GM19351 (cell line): ENCODE measurements around the gene LRRC15.
A peak's percentile ranks its signal among the peaks of the same experiment; 100 is the strongest.

Experiments used
- ATAC-seq: cut with Tn5 transposase; IDR thresholded peaks from one replicate; pipeline ENCODE4 v1.9.1; 2021; ENCODE audit warnings: mild to moderate bottlenecking, moderate library complexity; ENCODE audit not compliant: unreplicated experiment

The LRRC15 gene

GRCh38 chr3:194369522-194370279 lies at the start of gene LRRC15:
LRRC15 (minus strand) TSS chr3:194369743; CDS start chr3:194361043, 8,700 bp downstream.
- no peak for ATAC-seq

GRCh38 chr3:194418671-194419070 lies 49.1 kb upstream of the LRRC15 start:
- ATAC-seq, result no peak

- no peak for ATAC-seq
Measured at GRCh38 chr3:194407423-194407822, 37.9 kb upstream of the LRRC15 start.

GRCh38 chr3:194405766-194406165 lies 36.2 kb upstream of the LRRC15 start:
- ATAC-seq, result no peak

GRCh38 chr3:194404365-194405140 lies 35.0 kb upstream of the LRRC15 start:
- ATAC-seq, result no peak

- ATAC-seq, result no peak
Measured at GRCh38 chr3:194401868-194402329, 32.4 kb upstream of the LRRC15 start.

GRCh38 chr3:194401346-194401745 lies 31.8 kb upstream of the LRRC15 start:
- ATAC-seq, result no peak

GRCh38 chr3:194399874-194400411 lies 30.4 kb upstream of the LRRC15 start:
- no peak for ATAC-seq

GRCh38 chr3:194399166-194399565 lies 29.6 kb upstream of the LRRC15 start, which contains the start of gene GP5:
GP5 (minus strand) TSS chr3:194399266; CDS start chr3:194398282, 984 bp downstream.
- no peak for ATAC-seq

GRCh38 chr3:194397757-194398312 lies 28.3 kb upstream of the LRRC15 start:
- ATAC-seq, result no peak

GRCh38 chr3:194396859-194397756 lies 27.6 kb upstream of the LRRC15 start:
- ATAC-seq, result peak; percentile 38

- ATAC-seq, result no peak
Measured at GRCh38 chr3:194396539-194396858, 27.0 kb upstream of the LRRC15 start.

GRCh38 chr3:194395778-194396538 lies 26.4 kb upstream of the LRRC15 start:
- no peak for ATAC-seq

- no peak for ATAC-seq
Measured at GRCh38 chr3:194395212-194395611, 25.7 kb upstream of the LRRC15 start.

GRCh38 chr3:194392576-194392975 lies 23.0 kb upstream of the LRRC15 start:
- ATAC-seq, result no peak

GRCh38 chr3:194390835-194391234 lies 21.3 kb upstream of the LRRC15 start:
- no peak for ATAC-seq

- ATAC-seq, result no peak
Measured at GRCh38 chr3:194389269-194389668, 19.7 kb upstream of the LRRC15 start.

- no peak for ATAC-seq
Measured at GRCh38 chr3:194387926-194388418, 18.4 kb upstream of the LRRC15 start.

GRCh38 chr3:194387276-194387675 lies 17.7 kb upstream of the LRRC15 start:
- no peak for ATAC-seq

- no peak for ATAC-seq
Measured at GRCh38 chr3:194386648-194387047, 17.1 kb upstream of the LRRC15 start.
